MCF 10A (cell line): Measurements from ENCODE around the gene SMAD6. TPM values are rescaled to one million over a fixed set of nuclear protein-coding genes. Genes with fewer than 3 reads are reported as not detected.

Source experiments
- BruUV-seq: library from RNA; stranded (reverse); fragments of 400-500 nt; replicated peaks from 2 replicates; lab custom pipeline; 2021; lab: Mats Ljungman, UMichigan
- CTCF ChIA-PET: fragments of 300-600 bp; sonication (Branson Sonifier 250); formaldehyde crosslinking; extraction: SDS; loops from one replicate; lab custom pipeline; 2021; ENCODE audit warnings: antibody characterized with exemption, inconsistent platforms; lab: Yijun Ruan, JAX
- POLR2A ChIA-PET: fragments of 300-600, 350-650 bp; sonication (Branson Sonifier 250); formaldehyde crosslinking; extraction: SDS; loops from one replicate; lab custom pipeline; 2020; ENCODE audit warnings: antibody characterized with exemption, inconsistent platforms; lab: Yijun Ruan, JAX
- DNase-seq: peaks from one replicate; pipeline ENCODE4 v3.0.0-alpha.2; 2018; ENCODE audit not compliant: unreplicated experiment
- H3K27ac Mint-ChIP-seq: one replicate; pipeline ENCODE4 v1.8.0; 2022; ENCODE audit warnings: mild to moderate bottlenecking, low read depth, mixed read lengths; ENCODE audit not compliant: unreplicated experiment
- H3K27me3 Mint-ChIP-seq: one replicate; pipeline ENCODE4 v1.8.0; 2022; ENCODE audit warnings: mixed read lengths; ENCODE audit not compliant: insufficient read depth, unreplicated experiment
- H3K36me3 Mint-ChIP-seq: one replicate; pipeline ENCODE4 v1.8.0; 2022; ENCODE audit warnings: mild to moderate bottlenecking, moderate library complexity, mixed read lengths; ENCODE audit not compliant: insufficient read depth, unreplicated experiment
- H3K4me1 Mint-ChIP-seq: one replicate; pipeline ENCODE4 v1.8.0; 2022; ENCODE audit warnings: mixed read lengths; ENCODE audit not compliant: insufficient read depth, unreplicated experiment
- H3K4me3 Mint-ChIP-seq: one replicate; pipeline ENCODE4 v1.8.0; 2022; ENCODE audit warnings: mild to moderate bottlenecking, moderate library complexity, mixed read lengths; ENCODE audit not compliant: unreplicated experiment
- H3K9me3 Mint-ChIP-seq: one replicate; pipeline ENCODE4 v1.8.0; 2022; ENCODE audit warnings: mixed read lengths; ENCODE audit not compliant: unreplicated experiment
- intact Hi-C: fragments of 100-400 bp; cut with micrococcal nuclease; formaldehyde crosslinking; loops from 2 replicates; pipeline ENCODE4 v1.14.1; 2022
- total RNA-seq: library from RNA; stranded (reverse); gene quantifications from 2 replicates; pipeline ENCODE4 v1.2.3, GENCODE V29; 2022
- TF ChIP-seq, protein P1 (sequence below): fragments of 200-600 bp; IDR thresholded peaks from one replicate; pipeline ENCODE4 v1.8.0; 2022; ENCODE audit warnings: antibody characterized with exemption, mild to moderate bottlenecking; ENCODE audit not compliant: unreplicated experiment

Gene SMAD6
- total RNA-seq, 1 experiment from 2014 or later: not detected

DNA sequence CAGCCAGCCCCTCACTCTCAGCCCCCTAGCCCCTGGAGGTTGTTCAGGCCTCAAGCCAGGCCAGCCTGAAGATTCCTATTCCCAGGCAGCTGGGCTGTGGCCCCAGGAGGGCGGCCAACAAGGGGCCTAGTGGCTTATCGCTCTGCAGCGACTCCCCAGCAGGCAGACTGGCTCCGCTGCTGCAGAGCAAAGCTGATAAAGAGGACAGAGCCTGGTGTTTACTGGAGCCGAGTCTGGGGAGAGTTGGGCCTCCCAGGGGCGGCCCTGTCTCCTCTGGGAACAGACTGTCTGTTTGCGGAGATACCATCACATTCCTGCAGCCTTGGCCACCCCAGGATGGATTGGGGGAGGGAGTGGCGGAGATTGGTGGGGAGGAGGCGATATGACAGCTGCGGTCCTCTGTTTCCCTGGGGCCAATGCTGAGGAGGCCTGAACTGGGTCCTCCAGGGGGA is 22.4 kb upstream of the SMAD6 start:
- POLR2A ChIA-PET: no interaction called here
- Mint-ChIP-seq H3K27me3 (no peaks in the 10 kb centered on the region), H3K27ac (no peak overlapping the region), H3K4me3 (no peak overlapping the region), H3K36me3 (no peaks in the 10 kb centered on the region), H3K4me1 (no peaks in the 10 kb centered on the region), H3K9me3 (peaks cover 7% of the 10 kb centered on the region)
- intact Hi-C loops: no loop called here
- no peak for DNase-seq
- TF ChIP-seq, protein P1, sequence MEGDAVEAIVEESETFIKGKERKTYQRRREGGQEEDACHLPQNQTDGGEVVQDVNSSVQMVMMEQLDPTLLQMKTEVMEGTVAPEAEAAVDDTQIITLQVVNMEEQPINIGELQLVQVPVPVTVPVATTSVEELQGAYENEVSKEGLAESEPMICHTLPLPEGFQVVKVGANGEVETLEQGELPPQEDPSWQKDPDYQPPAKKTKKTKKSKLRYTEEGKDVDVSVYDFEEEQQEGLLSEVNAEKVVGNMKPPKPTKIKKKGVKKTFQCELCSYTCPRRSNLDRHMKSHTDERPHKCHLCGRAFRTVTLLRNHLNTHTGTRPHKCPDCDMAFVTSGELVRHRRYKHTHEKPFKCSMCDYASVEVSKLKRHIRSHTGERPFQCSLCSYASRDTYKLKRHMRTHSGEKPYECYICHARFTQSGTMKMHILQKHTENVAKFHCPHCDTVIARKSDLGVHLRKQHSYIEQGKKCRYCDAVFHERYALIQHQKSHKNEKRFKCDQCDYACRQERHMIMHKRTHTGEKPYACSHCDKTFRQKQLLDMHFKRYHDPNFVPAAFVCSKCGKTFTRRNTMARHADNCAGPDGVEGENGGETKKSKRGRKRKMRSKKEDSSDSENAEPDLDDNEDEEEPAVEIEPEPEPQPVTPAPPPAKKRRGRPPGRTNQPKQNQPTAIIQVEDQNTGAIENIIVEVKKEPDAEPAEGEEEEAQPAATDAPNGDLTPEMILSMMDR: no peak
- no TSS peak for BruUV-seq
- CTCF ChIA-PET: interaction anchor here (0.7 to 1.0 kb wide), 2 partner anchors 19 to 61 kb away, joined by 3 to 4 read pairs; no protein-coding TSS in a partner anchor

DNA sequence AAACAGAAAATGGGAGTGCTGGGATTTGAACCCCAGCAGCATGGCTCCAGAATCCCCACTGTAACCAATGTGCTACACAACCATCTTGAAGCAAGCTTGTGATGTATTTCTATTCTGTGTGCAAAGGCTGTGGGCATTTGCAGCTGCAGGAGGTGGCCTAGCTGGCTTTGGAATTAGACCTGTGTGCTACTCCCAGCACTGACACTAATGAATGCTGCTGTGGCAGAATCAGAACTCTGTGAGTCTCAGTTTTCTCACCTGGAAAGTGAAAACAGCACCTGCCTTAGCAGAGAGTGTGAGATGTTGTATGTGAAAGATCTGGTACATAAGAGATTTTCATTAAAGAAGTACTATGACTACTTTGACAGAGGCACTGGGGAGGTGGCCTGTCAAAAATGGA is 21.5 kb upstream of the SMAD6 start:
- intact Hi-C loops: no loop called here
- Mint-ChIP-seq H3K27me3 (no peaks in the 10 kb centered on the region), H3K9me3 (peaks cover 7% of the 10 kb centered on the region), H3K4me3 (no peak overlapping the region), H3K36me3 (no peaks in the 10 kb centered on the region), H3K27ac (no peak overlapping the region), H3K4me1 (no peaks in the 10 kb centered on the region)
- ChIA-PET CTCF (interaction anchor here (0.5 to 0.9 kb wide), 3 partner anchors 18 to 258 kb away, joined by 3 to 4 read pairs (median 4); no protein-coding TSS in a partner anchor), POLR2A (no interaction called here)
- no TSS peak for BruUV-seq
- TF ChIP-seq, protein P1: no peak
- DNase-seq: no peak

DNA sequence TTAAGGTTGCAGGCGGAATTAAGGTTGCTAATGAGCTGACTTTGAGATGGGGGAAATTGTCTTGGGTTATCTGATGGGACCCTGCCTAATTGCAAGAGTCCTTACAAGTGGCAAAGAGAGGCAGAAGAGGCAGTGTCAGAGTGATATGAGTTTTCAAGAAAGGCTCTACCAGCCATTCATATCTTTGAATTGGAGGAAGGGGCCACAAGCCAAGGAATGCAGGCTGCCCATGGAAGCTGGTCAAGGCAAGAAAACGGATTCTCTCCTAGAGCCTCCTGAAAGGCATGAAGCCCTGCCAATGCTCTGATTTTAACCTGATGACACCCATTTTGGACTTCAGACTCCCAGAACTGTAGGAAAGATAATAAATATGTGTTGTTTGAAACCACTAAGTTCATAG is 20.6 kb upstream of the SMAD6 start:
- POLR2A ChIA-PET: no interaction called here
- Mint-ChIP-seq H3K4me1 (no peaks in the 10 kb centered on the region), H3K4me3 (no peak overlapping the region), H3K27ac (no peak overlapping the region), H3K36me3 (no peaks in the 10 kb centered on the region), H3K27me3 (no peaks in the 10 kb centered on the region), H3K9me3 (peaks cover 7% of the 10 kb centered on the region)
- TF ChIP-seq, protein P1: no peak
- DNase-seq: no peak
- CTCF ChIA-PET: no interaction called here
- no TSS peak for BruUV-seq
- intact Hi-C loops: no loop called here

DNA sequence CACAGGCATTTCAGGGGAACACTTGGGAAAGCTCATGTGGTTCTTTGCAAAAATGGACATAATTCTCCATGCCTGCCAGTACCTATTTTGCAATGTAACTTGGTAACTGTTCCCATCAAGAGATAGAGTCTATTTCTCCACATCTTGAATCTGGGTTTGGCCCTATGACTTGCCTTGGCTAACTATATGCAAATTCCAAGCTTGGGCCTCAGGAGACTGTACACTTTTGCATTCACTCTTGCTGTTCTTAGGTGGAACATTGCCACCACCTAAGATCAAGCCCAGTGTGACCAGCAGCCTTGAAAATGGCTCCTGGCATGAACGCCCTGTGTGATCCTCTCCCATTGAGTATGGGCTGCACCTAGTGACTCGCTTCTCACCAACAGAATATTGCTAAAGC is 19.8 kb upstream of the SMAD6 start:
- H3K4me3 Mint-ChIP-seq: no peak overlapping the region
- no peak overlapping the region for H3K27ac Mint-ChIP-seq
- H3K9me3 Mint-ChIP-seq: peaks cover 7% of the 10 kb centered on the region
- TF ChIP-seq, protein P1: no peak
- BruUV-seq: no TSS peak
- CTCF ChIA-PET: interaction anchor here (0.6 to 2.5 kb wide), 3 partner anchors 11 to 168 kb away, joined by 3 to 9 read pairs (median 3); no protein-coding TSS in a partner anchor
- DNase-seq: no peak
- intact Hi-C loops: no loop called here
- no peaks in the 10 kb centered on the region for H3K36me3 Mint-ChIP-seq
- H3K4me1 Mint-ChIP-seq: no peaks in the 10 kb centered on the region
- H3K27me3 Mint-ChIP-seq: no peaks in the 10 kb centered on the region
- POLR2A ChIA-PET: no interaction called here
